Lower lobe of right lung (tissue), 2 donors: ENCODE results near the gene SLC23A3. TPM values are rescaled to one million over a fixed set of nuclear protein-coding genes. Genes with fewer than 3 reads are reported as not detected.

Experiments used
- ATAC-seq, 2 donors: fragments of 200-7000 bp; cut with Tn5 transposase; one replicate each; pipeline ENCODE4 v1.9.1; 2020 to 2022; ENCODE audit warnings: mild to moderate bottlenecking in 2 of 2, moderate library complexity in 2 of 2
- DNase-seq: peaks from one replicate; pipeline ENCODE4 v3.0.0-alpha.2; 2020
- H3K27ac ChIP-seq: fragments of 200-600 bp; one replicate; pipeline ENCODE4 v1.8.0; 2022
- H3K27me3 ChIP-seq: fragments of 200-600 bp; one replicate; pipeline ENCODE4 v1.8.0; 2022; ENCODE audit warnings: low read depth
- H3K36me3 ChIP-seq: fragments of 200-600 bp; one replicate; pipeline ENCODE4 v1.8.0; 2022; ENCODE audit warnings: mild to moderate bottlenecking
- H3K4me1 ChIP-seq: fragments of 200-600 bp; one replicate; pipeline ENCODE4 v1.8.0; 2022
- H3K4me3 ChIP-seq: fragments of 200-600 bp; one replicate; pipeline ENCODE4 v1.8.0; 2022; ENCODE audit warnings: mild to moderate bottlenecking
- H3K9me3 ChIP-seq: fragments of 200-600 bp; one replicate; pipeline ENCODE4 v1.8.0; 2022
- CTCF ChIP-seq: fragments of 200-600 bp; IDR thresholded peaks from one replicate; pipeline ENCODE4 v1.8.0; 2022; ENCODE audit warnings: antibody characterized with exemption, mild to moderate bottlenecking
- intact Hi-C: fragments of 100-400 bp; cut with DNase I; formaldehyde crosslinking; loops from one replicate; pipeline ENCODE4 v1.11.0; 2022
- total RNA-seq: library from RNA; stranded (reverse); fragmentation: NEBNext Ultra II Directional; extraction: Animal tissue kit (Norgen Biotek cat#: 25700); gene quantifications from one replicate; pipeline ENCODE4 v1.2.1, GENCODE V29; 2021
- donor health status: DM: no; HTN: yes; CAD: no; lungs with severe emphysema.

SLC23A3 gene
- total RNA-seq, 1 donor from 2014 or later, result 3.4 TPM

DNA sequence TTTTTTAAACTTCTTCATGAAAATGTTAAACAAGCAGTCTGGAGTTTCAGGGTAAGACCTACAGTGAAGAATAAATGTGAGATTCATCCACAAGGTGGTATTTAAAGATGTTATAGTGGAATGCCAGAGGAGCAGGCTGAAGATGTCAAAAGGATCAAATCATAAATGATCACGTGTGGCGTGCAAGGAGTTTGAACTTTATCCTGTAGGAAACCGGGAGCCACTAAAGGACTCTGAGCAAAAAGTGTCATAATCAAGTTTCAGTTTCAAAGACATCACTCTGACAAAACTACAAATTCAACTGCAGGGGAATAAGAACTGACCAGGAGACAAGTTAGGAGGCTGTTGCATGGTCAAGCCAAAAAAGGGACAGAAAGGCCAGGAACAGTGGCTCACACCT, 29.1 kb downstream of the SLC23A3 start:
- no peak for ATAC-seq
- Histone ChIP-seq H3K36me3 (peaks cover 47% of the 10 kb centered on the region), H3K4me3 (no peak overlapping the region), H3K27ac (no peak overlapping the region), H3K27me3 (no peaks in the 10 kb centered on the region), H3K9me3 (no peaks in the 10 kb centered on the region), H3K4me1 (no peaks in the 10 kb centered on the region)
- TF ChIP-seq CTCF, result no peak
- intact Hi-C loops, result loop anchor here (10.0 kb wide), 1 partner anchor 86 kb away; no protein-coding TSS in a partner anchor
- DNase-seq, result no peak

DNA sequence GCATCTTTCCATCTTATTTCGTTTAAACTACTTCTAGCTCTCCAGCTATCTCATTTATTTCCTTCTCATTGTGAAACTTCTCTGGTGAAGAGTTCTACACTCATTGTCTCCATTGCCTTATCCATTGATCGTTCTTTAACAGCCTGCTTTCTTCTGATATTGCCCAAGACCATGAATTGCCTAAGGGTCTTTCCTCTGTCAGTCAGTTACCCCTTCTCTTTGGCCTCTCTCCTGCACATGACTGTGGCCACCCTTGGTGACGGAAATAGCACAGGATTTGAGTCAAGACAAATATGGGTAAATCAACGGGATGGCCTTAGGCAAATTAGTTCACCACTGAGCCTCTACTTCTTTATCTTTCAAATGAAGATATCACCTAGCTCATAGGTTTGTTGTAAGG, 35.9 kb downstream of the SLC23A3 start:
- no peak overlapping the region for H3K4me3 ChIP-seq
- no peaks in the 10 kb centered on the region for H3K9me3 ChIP-seq
- no peaks in the 10 kb centered on the region for H3K27me3 ChIP-seq
- H3K4me1 ChIP-seq, result peaks cover 8% of the 10 kb centered on the region
- peaks cover 6% of the 10 kb centered on the region for H3K36me3 ChIP-seq
- no peak for TF ChIP-seq CTCF
- no peak for DNase-seq
- no peak for ATAC-seq
- intact Hi-C loops, result no loop called here
- H3K27ac ChIP-seq, result no peak overlapping the region

- H3K9me3 ChIP-seq, result no peaks in the 10 kb centered on the region
- no peaks in the 10 kb centered on the region for H3K36me3 ChIP-seq
- no peaks in the 10 kb centered on the region for H3K27me3 ChIP-seq
- DNase-seq (no peak), ATAC-seq (no peak)
- H3K27ac ChIP-seq, result no peak overlapping the region
- intact Hi-C loops, result no loop called here
- no peak for TF ChIP-seq CTCF
- no peak overlapping the region for H3K4me3 ChIP-seq
- peaks cover 18% of the 10 kb centered on the region for H3K4me1 ChIP-seq
These were observed 38.1 kb downstream of the SLC23A3 start for GRCh38 chr2:219131744-219132143.

DNA sequence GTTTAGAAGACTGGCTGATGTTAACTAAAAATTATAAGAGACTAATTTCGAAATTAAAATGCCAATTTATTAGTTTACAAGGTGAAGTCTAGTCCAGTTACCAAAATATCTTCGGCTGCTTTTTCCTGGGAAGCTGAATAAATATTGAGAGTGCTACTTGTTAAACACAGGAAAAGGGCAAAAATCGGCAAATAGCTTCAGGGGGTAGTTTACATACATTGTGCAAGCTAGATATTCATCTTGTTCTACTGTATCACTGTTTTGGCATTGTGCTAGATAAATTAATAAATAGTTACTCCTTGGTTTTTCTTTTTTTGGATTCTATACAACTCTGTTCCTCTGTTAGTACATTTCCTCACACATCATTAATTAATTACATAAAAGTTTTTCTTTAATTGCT, 38.5 kb downstream of the SLC23A3 start:
- ATAC-seq (no peak), DNase-seq (no peak)
- TF ChIP-seq CTCF, result no peak
- H3K4me3 ChIP-seq, result no peak overlapping the region
- no peaks in the 10 kb centered on the region for H3K27me3 ChIP-seq
- H3K27ac ChIP-seq, result no peak overlapping the region
- H3K4me1 ChIP-seq, result peaks cover 20% of the 10 kb centered on the region
- H3K36me3 ChIP-seq, result no peaks in the 10 kb centered on the region
- H3K9me3 ChIP-seq, result no peaks in the 10 kb centered on the region
- intact Hi-C loops, result no loop called here

DNA sequence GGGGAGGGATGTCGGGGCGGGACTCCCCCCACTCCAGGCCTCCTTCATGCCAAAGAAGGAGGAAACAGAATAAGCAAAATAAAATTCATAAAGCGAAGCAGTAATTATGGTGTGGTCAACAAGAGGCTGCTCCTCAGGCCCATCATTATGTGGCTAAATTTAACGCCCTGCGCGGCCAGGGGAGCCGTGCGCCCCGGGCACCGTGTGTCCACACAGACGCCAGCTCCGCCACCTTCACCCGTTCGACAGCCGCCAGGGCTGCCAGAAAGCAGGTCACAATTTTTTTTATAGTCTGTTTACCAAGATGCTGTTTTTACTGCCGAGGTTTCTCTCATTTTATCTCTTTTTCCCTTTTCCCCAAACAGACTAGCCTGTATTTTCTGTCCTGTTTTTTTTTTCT, 40.2 kb downstream of the SLC23A3 start:
- no peaks in the 10 kb centered on the region for H3K27me3 ChIP-seq
- H3K9me3 ChIP-seq, result no peaks in the 10 kb centered on the region
- TF ChIP-seq CTCF, result no peak
- ATAC-seq (no peak), DNase-seq (no peak)
- intact Hi-C loops, result no loop called here
- peaks cover 32% of the 10 kb centered on the region for H3K4me1 ChIP-seq
- no peak overlapping the region for H3K4me3 ChIP-seq
- H3K36me3 ChIP-seq, result no peaks in the 10 kb centered on the region
- no peak overlapping the region for H3K27ac ChIP-seq

DNA sequence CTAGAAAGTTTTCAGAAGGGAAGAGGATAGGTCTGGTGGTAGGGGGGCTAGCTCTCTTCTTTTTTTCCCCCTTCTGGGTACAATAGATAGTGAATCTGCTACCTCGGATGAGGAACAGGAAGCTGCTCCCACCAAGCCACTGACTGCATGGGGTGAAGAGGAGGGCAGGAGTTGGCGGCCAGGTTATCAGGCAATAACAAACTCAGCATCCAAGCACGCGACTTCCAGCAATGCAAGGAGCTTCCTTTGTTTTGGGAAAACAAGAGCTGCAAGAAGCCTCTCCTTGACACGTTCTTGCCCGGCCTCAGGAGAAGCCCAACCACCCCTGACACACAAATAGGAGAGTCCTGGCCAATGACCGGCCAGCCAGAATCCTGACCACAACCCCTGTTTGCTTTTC, 41.4 kb downstream of the SLC23A3 start:
- TF ChIP-seq CTCF, result no peak
- H3K9me3 ChIP-seq, result no peaks in the 10 kb centered on the region
- H3K27me3 ChIP-seq, result no peaks in the 10 kb centered on the region
- H3K36me3 ChIP-seq, result no peaks in the 10 kb centered on the region
- ATAC-seq (no peak), DNase-seq (no peak)
- intact Hi-C loops, result no loop called here
- no peak overlapping the region for H3K27ac ChIP-seq
- no peak overlapping the region for H3K4me3 ChIP-seq
- peaks cover 43% of the 10 kb centered on the region for H3K4me1 ChIP-seq
